HEK293 (cell line): Measurements from ENCODE around the gene SMAD2.
A peak's percentile ranks its signal among the peaks of the same experiment; 100 is the strongest.

Source experiments
- BCL11A ChIP-seq: fragments of 450-650 bp; formaldehyde crosslinking; IDR thresholded peaks from 2 replicates; pipeline ENCODE4 v1.5.1; 2016; ENCODE audit warnings: low read depth, missing biosample characterization, missing genetic modification characterization
- GLI2 ChIP-seq: fragments of 450-650 bp; formaldehyde crosslinking; IDR thresholded peaks from 2 replicates; pipeline ENCODE4; 2017; ENCODE audit warnings: missing biosample characterization, missing genetic modification characterization, low read depth, borderline replicate concordance
- GLIS1 ChIP-seq: fragments of 450-650 bp; formaldehyde crosslinking; IDR thresholded peaks from 2 replicates; pipeline ENCODE4 v1.5.1; 2016; ENCODE audit warnings: missing biosample characterization, missing genetic modification characterization
- HIC1 ChIP-seq: fragments of 450-650 bp; formaldehyde crosslinking; IDR thresholded peaks from 2 replicates; pipeline ENCODE4 v1.5.1; 2016; ENCODE audit warnings: missing biosample characterization, missing genetic modification characterization
- IKZF3 ChIP-seq: fragments of 450-650 bp; IDR thresholded peaks from 2 replicates; pipeline ENCODE4 v1.5.0; 2018; ENCODE audit warnings: missing biosample characterization, mild to moderate bottlenecking, missing genetic modification characterization, moderate library complexity
- KLF10 ChIP-seq: fragments of 450-650 bp; IDR thresholded peaks from 2 replicates; pipeline ENCODE4 v1.5.1; 2018; ENCODE audit warnings: missing biosample characterization, mild to moderate bottlenecking, missing genetic modification characterization
- KLF9 ChIP-seq: fragments of 450-650 bp; formaldehyde crosslinking; IDR thresholded peaks from 2 replicates; pipeline ENCODE4 v1.5.1; 2016; ENCODE audit warnings: missing biosample characterization, missing genetic modification characterization, low read depth
- PATZ1 ChIP-seq: fragments of 450-650 bp; formaldehyde crosslinking; IDR thresholded peaks from 2 replicates; pipeline ENCODE4 v1.5.1; 2016; ENCODE audit warnings: missing biosample characterization, missing genetic modification characterization
- SP7 ChIP-seq: fragments of 450-650 bp; formaldehyde crosslinking; IDR thresholded peaks from 2 replicates; pipeline ENCODE4 v1.5.1; 2016; ENCODE audit warnings: missing biosample characterization, missing genetic modification characterization
- WT1 ChIP-seq: fragments of 450-650 bp; formaldehyde crosslinking; IDR thresholded peaks from 2 replicates; pipeline ENCODE4 v1.5.1; 2016; ENCODE audit warnings: missing biosample characterization, missing genetic modification characterization
- ZFHX2 ChIP-seq: fragments of 450-650 bp; formaldehyde crosslinking; conservative IDR thresholded peaks from 2 replicates; pipeline ENCODE4 v1.5.1; 2016; ENCODE audit warnings: missing biosample characterization, missing genetic modification characterization
- ZNF10 ChIP-seq: fragments of 450-650 bp; formaldehyde crosslinking; IDR thresholded peaks from 2 replicates; pipeline ENCODE4 v1.5.1; 2017; ENCODE audit warnings: missing biosample characterization, missing genetic modification characterization
- ZNF211 ChIP-seq: fragments of 450-650 bp; formaldehyde crosslinking; IDR thresholded peaks from 2 replicates; pipeline ENCODE4 v1.5.1; 2016; ENCODE audit warnings: low read depth, missing biosample characterization, missing genetic modification characterization
- ZNF223 ChIP-seq: fragments of 450-650 bp; formaldehyde crosslinking; IDR thresholded peaks from 2 replicates; pipeline ENCODE4 v1.5.1; 2016; ENCODE audit warnings: missing biosample characterization, missing genetic modification characterization
- ZNF335 ChIP-seq: fragments of 450-650 bp; formaldehyde crosslinking; conservative IDR thresholded peaks from 2 replicates; pipeline ENCODE4 v1.5.1; 2016; ENCODE audit warnings: missing biosample characterization, missing genetic modification characterization
- ZNF366 ChIP-seq: fragments of 450-650 bp; formaldehyde crosslinking; conservative IDR thresholded peaks from 2 replicates; pipeline ENCODE4 v1.5.1; 2016; ENCODE audit warnings: missing biosample characterization, missing genetic modification characterization
- ZNF423 ChIP-seq: fragments of 450-650 bp; formaldehyde crosslinking; IDR thresholded peaks from 2 replicates; pipeline ENCODE4 v1.5.1; 2016; ENCODE audit warnings: missing biosample characterization, missing genetic modification characterization
- ZNF560 ChIP-seq: fragments of 450-650 bp; formaldehyde crosslinking; IDR thresholded peaks from 2 replicates; pipeline ENCODE4 v1.5.1; 2017; ENCODE audit warnings: missing biosample characterization, missing genetic modification characterization, borderline replicate concordance
- ZNF585B ChIP-seq: fragments of 450-650 bp; formaldehyde crosslinking; IDR thresholded peaks from 2 replicates; pipeline ENCODE4 v1.5.1; 2016; ENCODE audit warnings: missing biosample characterization, missing genetic modification characterization
- ZNF777 ChIP-seq: fragments of 450-650 bp; formaldehyde crosslinking; IDR thresholded peaks from 2 replicates; pipeline ENCODE4 v1.5.1; 2017; ENCODE audit warnings: missing biosample characterization, missing genetic modification characterization, borderline replicate concordance
- TF ChIP-seq, protein P1 (sequence below): fragments of 450-650 bp; formaldehyde crosslinking; IDR thresholded peaks from 2 replicates; pipeline ENCODE4 v1.5.1; 2016; ENCODE audit warnings: missing biosample characterization, missing genetic modification characterization
- TF ChIP-seq, protein P2 (sequence below): fragments of 450-650 bp; formaldehyde crosslinking; IDR thresholded peaks from 2 replicates; pipeline ENCODE4 v1.5.1; 2016; ENCODE audit warnings: missing biosample characterization, missing genetic modification characterization
- TF ChIP-seq, protein P3 (sequence below): fragments of 450-650 bp; formaldehyde crosslinking; conservative IDR thresholded peaks from 2 replicates; pipeline ENCODE4 v1.5.1; 2016; ENCODE audit warnings: low read depth, missing biosample characterization, missing genetic modification characterization
- TF ChIP-seq, protein P4 (sequence below): fragments of 450-650 bp; formaldehyde crosslinking; IDR thresholded peaks from 2 replicates; pipeline ENCODE4 v1.5.1; 2016; ENCODE audit warnings: missing biosample characterization, missing genetic modification characterization

SMAD2 gene

GRCh38 chr18:47930199-47930930, at the start of gene SMAD2 (continued):
- TF ChIP-seq, protein P1, sequence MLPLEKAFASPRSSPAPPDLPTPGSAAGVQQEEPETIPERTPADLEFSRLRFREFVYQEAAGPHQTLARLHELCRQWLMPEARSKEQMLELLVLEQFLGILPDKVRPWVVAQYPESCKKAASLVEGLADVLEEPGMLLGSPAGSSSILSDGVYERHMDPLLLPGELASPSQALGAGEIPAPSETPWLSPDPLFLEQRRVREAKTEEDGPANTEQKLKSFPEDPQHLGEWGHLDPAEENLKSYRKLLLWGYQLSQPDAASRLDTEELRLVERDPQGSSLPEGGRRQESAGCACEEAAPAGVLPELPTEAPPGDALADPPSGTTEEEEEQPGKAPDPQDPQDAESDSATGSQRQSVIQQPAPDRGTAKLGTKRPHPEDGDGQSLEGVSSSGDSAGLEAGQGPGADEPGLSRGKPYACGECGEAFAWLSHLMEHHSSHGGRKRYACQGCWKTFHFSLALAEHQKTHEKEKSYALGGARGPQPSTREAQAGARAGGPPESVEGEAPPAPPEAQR (tag by site-specific recombination) = no peak
- TF ChIP-seq, protein P2, sequence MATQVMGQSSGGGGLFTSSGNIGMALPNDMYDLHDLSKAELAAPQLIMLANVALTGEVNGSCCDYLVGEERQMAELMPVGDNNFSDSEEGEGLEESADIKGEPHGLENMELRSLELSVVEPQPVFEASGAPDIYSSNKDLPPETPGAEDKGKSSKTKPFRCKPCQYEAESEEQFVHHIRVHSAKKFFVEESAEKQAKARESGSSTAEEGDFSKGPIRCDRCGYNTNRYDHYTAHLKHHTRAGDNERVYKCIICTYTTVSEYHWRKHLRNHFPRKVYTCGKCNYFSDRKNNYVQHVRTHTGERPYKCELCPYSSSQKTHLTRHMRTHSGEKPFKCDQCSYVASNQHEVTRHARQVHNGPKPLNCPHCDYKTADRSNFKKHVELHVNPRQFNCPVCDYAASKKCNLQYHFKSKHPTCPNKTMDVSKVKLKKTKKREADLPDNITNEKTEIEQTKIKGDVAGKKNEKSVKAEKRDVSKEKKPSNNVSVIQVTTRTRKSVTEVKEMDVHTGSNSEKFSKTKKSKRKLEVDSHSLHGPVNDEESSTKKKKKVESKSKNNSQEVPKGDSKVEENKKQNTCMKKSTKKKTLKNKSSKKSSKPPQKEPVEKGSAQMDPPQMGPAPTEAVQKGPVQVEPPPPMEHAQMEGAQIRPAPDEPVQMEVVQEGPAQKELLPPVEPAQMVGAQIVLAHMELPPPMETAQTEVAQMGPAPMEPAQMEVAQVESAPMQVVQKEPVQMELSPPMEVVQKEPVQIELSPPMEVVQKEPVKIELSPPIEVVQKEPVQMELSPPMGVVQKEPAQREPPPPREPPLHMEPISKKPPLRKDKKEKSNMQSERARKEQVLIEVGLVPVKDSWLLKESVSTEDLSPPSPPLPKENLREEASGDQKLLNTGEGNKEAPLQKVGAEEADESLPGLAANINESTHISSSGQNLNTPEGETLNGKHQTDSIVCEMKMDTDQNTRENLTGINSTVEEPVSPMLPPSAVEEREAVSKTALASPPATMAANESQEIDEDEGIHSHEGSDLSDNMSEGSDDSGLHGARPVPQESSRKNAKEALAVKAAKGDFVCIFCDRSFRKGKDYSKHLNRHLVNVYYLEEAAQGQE = 0 out of 2 replicates have a peak, but pooled peaks have one; percentile 2
- peak; percentile 28; the same call in 1 of the 2 replicates for TF ChIP-seq ZNF777 (tag by site-specific recombination)
- TF ChIP-seq KLF9 = peak; percentile 83
- TF ChIP-seq ZNF585B (tag by site-specific recombination) = no peak
- TF ChIP-seq KLF10 = peak; percentile 52; the same call in 1 of the 2 replicates
- TF ChIP-seq SP7 (tag by site-specific recombination) = 0 out of 2 replicates have a peak, but pooled peaks have one; percentile 59
- peak; percentile 84 for TF ChIP-seq IKZF3 (tag by site-specific recombination)
- TF ChIP-seq WT1 (tag by site-specific recombination) = no peak; the same call in 1 of the 2 replicates
- TF ChIP-seq, protein P3, sequence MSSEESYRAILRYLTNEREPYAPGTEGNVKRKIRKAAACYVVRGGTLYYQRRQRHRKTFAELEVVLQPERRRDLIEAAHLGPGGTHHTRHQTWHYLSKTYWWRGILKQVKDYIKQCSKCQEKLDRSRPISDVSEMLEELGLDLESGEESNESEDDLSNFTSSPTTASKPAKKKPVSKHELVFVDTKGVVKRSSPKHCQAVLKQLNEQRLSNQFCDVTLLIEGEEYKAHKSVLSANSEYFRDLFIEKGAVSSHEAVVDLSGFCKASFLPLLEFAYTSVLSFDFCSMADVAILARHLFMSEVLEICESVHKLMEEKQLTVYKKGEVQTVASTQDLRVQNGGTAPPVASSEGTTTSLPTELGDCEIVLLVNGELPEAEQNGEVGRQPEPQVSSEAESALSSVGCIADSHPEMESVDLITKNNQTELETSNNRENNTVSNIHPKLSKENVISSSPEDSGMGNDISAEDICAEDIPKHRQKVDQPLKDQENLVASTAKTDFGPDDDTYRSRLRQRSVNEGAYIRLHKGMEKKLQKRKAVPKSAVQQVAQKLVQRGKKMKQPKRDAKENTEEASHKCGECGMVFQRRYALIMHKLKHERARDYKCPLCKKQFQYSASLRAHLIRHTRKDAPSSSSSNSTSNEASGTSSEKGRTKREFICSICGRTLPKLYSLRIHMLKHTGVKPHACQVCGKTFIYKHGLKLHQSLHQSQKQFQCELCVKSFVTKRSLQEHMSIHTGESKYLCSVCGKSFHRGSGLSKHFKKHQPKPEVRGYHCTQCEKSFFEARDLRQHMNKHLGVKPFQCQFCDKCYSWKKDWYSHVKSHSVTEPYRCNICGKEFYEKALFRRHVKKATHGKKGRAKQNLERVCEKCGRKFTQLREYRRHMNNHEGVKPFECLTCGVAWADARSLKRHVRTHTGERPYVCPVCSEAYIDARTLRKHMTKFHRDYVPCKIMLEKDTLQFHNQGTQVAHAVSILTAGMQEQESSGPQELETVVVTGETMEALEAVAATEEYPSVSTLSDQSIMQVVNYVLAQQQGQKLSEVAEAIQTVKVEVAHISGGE = peak; percentile 80
- TF ChIP-seq PATZ1 (tag by site-specific recombination) = peak; percentile 79; the same call in 1 of the 2 replicates
- 0 out of 2 replicates have a peak, but pooled peaks have one; percentile 38 for TF ChIP-seq ZNF223 (tag by site-specific recombination)
- TF ChIP-seq ZNF211 (tag by site-specific recombination) = no peak
- peak; percentile 73 for TF ChIP-seq ZNF423 (tag by site-specific recombination)
- TF ChIP-seq ZNF335 = peak; percentile 72
- peak; percentile 66 for TF ChIP-seq ZFHX2 (tag by site-specific recombination)
- TF ChIP-seq ZNF560 (tag by site-specific recombination) = no peak
- TF ChIP-seq GLI2 (tag by site-specific recombination) = no peak
- TF ChIP-seq, protein P4, sequence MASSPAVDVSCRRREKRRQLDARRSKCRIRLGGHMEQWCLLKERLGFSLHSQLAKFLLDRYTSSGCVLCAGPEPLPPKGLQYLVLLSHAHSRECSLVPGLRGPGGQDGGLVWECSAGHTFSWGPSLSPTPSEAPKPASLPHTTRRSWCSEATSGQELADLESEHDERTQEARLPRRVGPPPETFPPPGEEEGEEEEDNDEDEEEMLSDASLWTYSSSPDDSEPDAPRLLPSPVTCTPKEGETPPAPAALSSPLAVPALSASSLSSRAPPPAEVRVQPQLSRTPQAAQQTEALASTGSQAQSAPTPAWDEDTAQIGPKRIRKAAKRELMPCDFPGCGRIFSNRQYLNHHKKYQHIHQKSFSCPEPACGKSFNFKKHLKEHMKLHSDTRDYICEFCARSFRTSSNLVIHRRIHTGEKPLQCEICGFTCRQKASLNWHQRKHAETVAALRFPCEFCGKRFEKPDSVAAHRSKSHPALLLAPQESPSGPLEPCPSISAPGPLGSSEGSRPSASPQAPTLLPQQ (tag by site-specific recombination) = 0 out of 2 replicates have a peak, but pooled peaks have one; percentile 24
- no peak for TF ChIP-seq BCL11A (tag by site-specific recombination)
- TF ChIP-seq ZNF10 (tag by site-specific recombination) = no peak
- 0 out of 2 replicates have a peak, but pooled peaks have one; percentile 28 for TF ChIP-seq HIC1 (tag by site-specific recombination)
- TF ChIP-seq GLIS1 (tag by site-specific recombination) = peak; percentile 88
- 0 out of 2 replicates have a peak, but pooled peaks have one; percentile 28 for TF ChIP-seq ZNF366
